Mucosa of gallbladder (tissue), 1 donor: ENCODE data around the gene ATP7A. TPM values are rescaled to one million over a fixed set of nuclear protein-coding genes. Genes with fewer than 3 reads are reported as not detected.
"Not testable (repeated sequence)": the region's sequence is repeated elsewhere in the genome, so short reads cannot be mapped to it uniquely, and the experiment has no call there.

Experiments
- DNase-seq: peaks from one replicate; pipeline ENCODE4 v3.0.0-alpha.2; 2020; ENCODE audit warnings: low spot score
- total RNA-seq: library from RNA; stranded (reverse); gene quantifications from one replicate; pipeline ENCODE4 v1.2.1, GENCODE V29; 2021
- donor health status: DM: no; HTN: no; CAD: no.

The ATP7A gene
- total RNA-seq: 9.6 TPM

DNA sequence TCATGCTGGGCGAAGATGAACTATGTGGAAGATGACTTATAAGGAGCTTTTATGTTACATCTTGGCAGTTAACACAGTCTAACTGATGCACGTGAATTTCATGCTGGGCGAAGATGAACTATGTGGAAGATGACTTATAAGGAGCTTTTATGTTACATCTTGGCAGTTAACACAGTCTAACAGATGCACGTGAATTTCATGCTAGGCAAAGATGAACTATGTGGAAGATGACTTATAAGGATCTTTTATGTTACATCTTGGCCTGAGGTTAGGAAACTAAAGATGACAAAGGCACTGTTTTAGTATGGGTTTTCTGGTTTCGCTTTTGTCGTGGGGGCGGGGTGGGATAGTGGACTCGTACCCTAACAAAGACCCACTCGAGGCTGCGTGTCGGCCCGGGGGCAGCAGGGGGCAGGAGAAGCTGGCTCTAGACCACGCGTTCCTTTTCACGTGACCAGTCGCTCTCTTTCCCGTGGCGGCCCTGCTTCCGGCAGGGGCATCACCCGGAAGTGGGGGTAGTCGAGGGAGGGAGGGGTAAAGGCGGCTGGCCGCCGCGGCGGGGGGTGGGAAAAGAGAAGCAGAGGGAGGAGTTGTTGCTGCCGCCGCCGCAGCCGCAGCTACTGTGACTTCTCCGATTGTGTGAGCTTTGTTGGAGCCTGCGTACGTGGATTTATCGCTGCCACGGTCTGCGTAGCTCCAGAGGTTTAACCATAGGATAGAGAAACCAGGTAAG lies at the start of gene ATP7A:
TSS of gene ATP7A (plus strand) at position 586 of the 733 bp plus-strand sequence. CDS start 60,949 bp downstream, outside the sequence.
- peak; percentile 88 for DNase-seq

DNA sequence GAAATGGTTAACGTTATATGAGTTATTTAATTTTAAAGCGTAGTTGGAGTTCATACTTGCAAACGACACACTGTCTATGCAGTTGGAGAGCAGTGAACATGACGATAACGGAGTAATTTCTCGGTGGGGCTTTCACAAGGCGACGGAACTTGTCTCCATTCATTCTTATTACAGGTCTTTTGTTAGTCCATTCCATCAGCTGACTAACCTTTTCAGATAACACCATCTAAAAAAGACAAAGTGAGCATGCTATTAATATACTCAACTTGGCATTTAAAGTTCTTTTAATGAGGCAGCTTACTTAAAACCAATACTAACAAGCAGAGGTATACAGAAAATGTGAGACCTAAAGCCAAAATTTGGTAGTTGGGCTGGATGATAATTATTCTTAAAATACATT lies 35.1 kb upstream of the ATP7A start:
- DNase-seq: no peak

DNA sequence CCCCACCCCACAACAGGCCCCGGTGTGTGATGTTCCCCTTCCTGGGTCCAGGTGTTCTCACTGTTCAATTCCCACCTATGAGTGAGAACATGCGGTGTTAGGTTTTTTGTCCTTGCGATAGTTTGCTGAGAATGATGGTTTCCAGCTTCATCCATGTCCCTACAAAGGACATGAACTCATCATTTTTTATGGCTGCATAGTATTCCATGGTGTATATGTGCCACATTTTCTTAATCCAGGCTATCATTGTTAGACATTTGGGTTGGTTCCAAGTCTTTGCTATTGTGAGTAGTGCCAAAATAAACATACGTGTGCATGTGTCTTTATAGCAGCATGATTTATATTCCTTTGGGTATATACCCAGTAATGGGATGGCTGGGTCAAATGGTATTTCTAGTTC lies 29.1 kb upstream of the ATP7A start:
- DNase-seq: not testable (repeated sequence)

DNA sequence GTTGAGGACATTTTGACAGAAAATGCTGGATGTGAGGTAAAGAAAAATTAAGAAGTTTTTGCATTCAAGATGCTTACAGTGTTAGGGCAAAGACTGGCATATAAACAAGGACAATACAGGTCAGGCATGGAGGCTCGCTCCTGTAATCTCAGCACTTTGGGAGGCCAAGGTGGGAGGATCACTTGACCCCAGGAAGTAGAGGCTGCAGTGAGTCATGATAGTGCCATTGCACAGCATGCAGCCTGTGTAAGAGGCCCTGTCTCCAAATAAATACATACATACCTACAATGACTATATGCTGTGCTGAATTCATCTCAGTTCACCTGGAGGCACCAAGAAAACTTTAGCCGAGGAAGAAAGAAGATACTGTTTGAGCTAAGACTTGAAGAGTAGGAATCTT lies 17.6 kb upstream of the ATP7A start:
- DNase-seq: no peak

DNA sequence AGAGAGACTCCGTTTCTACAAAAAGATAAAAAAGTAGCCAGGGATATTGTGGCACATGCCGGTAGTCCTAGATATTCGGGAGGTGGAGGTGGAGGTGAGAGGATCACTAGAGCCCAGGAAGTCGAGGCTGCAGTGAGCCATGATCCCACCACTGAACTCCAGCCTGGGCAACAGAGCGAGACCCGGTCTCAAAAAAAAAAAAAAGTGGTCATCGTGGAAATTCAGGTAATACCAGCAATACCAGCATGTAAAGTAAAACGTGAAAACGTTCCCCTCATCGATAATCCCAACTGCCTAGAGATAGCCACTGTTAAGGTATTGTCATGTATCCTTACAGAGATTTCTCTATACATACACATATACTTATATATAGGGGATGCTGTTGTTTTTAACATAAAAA lies 16.8 kb upstream of the ATP7A start:
- no peak for DNase-seq

DNA sequence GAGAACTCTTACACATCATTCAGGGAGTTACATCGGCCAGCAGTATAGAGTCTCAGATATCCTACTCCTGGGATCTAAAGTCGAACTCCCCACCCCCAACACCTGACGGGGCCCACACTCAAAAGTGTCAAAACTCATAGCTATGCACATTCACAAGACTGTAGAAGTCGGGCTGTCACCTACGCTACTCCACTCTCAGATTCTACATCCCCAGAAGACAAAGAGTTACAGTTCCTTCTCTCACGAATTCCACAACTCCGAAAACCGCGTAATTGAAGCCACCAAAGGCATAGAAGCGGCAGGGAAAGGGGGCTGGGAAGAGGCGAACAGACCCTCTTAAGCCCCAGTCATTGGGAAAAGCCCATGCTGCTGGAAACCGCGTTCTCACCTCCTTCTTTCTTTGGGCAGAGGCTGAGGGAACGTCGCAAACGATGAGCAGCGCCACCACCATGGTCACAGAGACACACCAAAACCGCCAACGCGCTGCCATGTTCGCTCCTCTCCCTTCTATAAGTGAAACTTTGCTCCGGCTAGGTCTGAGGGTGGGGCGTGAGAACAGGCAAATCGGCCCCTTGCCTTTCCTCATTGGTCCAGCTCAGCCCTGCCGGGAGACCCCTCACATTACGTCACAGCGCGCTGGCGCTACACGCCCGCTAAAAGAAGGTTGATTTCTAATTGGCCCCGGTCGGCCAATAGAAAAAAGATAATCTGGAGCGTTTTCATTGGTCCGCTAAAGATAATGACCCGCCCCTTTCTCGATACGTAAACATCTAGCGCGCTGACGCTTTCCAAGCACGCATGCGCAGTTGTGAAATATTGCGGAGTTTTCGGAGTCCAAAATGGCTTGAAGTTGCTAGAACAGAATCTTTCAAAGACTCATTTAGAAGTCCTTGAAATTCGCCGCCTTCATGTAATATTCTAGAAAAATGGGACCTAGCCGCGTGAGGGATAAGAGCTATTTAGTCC lies 15.3 kb upstream of the ATP7A start, which contains the start of gene MAGT1:
TSS of gene MAGT1 (minus strand) at position 515 of the 966 bp plus-strand sequence. CDS start at position 490, 25 bp downstream.
- peak; percentile 94 for DNase-seq

DNA sequence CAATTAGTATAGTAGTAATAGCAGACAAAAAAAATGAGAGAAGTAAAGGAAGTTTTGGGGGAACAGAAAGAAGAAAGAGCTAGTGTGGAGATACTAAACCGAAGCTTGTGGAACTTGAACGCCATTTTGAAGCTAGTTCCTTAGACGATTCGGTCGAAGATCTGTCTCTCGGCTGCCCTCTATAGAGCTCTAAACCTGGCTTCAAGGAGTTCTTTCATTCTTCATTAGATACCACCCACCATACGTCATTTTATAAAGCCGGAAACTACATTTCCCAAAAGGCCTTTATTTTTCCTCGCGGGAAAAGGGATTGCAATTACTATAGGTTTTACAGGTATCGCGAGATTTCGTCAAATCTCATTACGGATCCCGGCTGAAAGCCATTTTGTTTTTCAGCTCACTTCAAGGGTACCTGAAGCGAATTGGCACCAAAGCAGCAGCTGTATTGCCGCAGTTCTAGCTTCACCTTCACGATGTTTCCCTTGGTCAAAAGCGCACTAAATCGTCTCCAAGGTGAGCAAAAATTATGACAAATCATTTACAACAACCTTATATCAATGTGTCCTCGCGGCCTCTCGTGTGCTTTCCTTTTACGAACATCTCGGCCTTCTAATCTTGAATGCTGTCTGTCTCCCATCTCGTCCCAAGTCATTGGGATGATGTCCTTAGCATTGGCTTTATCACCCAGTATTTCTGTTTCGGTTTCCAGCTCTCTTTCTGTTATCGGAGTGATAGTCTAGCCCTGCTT lies 11.2 kb upstream of the ATP7A start, which contains the start of gene COX7B:
TSS of gene COX7B (plus strand) at position 388 of the 748 bp plus-strand sequence. CDS start at position 474, 86 bp downstream.
- DNase-seq: peak; percentile 83

DNA sequence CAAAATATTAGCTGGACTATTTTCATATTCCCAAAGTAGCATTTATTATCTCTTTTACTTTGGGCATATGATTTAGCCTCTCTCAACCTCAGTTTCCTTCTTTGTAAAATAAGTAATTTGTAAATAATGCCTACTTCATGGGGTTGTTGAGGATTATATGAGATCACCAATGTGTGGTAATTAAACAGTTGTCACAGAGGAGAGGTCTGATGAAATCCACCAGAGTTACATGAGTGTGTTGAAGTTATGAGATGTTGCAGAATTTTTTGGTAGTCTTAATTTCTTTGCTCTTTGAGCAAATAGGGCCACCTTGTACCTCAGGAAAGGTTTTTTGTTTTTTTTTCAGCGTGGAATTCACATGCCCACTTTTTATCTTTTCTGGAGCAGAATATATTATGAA lies 9.8 kb upstream of the ATP7A start:
- DNase-seq: no peak

DNA sequence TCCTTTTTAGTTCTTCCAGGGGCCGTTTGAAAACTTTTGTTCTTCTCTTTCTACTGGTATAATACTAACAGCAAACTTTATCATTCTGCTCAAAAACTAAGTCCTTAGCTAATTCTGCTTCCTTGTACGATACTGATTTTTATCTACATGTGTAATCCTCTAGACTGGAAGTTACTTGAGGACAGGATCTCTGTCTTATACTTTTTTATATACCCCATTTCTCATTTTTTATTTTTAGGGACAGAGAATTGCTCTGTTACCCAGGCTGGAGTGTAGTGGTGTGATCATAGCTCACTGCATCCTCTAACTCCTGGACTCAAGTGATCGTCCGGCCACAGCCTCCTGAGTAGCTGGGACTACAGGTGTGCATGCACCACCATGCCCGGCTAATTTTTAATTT lies 9.0 kb upstream of the ATP7A start:
- no peak for DNase-seq

DNA sequence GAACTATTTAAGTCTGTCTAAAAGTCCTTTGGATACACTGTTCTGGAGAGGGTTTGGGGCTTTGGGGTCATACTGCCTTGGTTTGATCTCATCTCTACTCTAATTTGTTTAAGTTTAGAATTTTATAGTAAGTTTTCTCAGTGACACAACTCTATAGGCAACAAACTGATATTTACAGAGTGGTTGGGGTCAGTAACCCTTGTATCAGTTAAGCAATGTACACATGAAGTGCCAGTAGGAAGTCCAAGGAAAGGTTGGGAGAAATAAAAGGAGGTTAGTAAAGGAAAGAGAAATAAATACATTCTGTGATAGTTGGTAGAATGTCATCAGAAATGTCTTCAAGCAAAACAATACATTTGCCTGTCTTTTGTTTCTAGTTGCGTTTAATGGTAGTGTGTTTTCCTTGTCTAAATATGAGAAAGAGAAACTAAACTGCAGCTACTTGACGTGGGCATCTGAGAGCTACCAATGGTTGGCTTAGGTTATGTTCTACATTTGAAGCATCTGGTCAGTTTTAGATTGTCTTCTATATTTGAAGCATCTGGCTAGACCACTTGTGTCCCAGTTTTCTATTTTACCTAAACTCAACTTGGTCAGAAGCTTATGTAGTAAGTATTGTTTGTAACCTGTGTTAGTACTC lies 6.9 kb downstream of the ATP7A start:
- DNase-seq: no peak

DNA sequence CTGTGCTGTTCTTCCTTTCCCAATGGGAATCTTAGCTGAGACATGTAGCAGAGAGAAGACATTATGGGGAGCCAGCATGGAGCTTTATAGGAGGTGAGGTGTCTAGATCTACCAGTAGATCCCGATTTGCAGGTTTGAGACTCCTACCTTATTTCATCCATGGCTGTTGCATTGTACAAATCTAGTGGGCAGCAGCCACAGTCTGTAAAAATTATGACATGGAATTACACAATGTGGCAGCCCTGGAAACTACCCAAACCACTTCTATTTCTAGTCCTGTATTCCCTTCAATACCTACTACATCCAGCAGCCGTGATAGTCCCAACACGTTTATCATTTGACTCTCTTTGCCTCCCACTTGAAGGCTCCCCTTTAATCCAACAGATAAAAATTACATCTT lies 8.1 kb downstream of the ATP7A start:
- no peak for DNase-seq

DNA sequence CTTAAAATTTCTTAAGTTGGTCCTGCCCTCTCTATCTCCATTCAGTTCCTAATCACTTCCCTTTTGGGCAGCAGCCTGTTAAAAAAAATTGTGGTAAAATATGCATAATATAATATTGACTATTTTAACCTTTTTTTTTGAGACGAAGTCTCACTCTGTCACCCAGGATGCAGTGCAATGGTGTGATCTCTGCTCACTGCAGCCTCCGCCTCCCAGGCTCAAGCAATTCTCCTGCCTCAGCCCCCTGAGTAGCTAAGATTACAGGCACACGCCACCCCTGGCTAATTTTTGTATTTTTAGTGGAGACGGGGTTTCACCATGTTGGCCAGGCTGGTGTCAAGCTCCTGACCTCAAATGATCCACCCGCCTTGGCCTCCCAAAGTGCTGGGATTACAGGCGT lies 8.9 kb downstream of the ATP7A start:
- not testable (repeated sequence) for DNase-seq

DNA sequence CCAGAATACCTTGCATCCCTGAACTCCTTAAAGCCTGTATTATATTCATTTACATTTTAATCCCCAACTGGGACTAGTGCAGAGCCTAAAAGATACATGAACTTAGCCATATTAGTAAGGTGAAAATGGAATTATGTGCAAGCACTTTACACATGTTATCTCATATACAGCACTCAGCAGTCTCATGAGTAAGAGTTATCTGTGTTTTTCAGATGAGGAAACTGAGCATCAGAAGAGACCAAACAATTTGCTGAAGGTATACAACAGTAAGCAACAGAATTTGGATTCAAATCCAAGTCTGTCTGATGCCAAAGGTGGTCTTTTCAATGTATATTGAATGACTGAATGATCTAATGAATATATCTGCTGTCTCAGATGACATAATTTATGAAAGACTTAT lies 12.3 kb downstream of the ATP7A start:
- DNase-seq: no peak

DNA sequence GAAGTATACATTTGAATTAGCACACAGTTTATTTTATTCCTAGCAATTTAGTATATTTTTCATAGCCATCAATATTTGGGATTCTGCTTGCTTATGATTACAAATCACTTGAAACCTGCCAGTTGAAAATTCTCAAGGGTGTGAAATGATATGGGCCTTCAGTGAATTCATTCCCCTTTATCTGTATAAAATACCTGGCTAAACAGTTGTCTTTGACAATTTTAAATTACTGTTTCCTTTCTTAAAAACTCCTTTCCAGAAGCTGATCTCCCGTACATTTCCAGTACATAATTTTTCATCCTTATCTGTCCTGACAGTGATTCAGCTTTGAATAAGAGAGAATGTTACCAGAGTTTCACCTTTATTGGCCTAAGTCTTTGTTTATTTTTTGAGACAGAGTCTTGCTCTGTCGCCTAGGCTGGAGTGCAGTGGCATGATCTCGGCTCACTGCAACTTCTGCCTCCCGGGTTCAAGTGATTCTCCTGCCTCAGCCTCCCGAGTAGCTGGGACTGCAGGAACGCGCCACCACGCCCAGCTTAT lies 13.9 kb downstream of the ATP7A start:
- no peak for DNase-seq

DNA sequence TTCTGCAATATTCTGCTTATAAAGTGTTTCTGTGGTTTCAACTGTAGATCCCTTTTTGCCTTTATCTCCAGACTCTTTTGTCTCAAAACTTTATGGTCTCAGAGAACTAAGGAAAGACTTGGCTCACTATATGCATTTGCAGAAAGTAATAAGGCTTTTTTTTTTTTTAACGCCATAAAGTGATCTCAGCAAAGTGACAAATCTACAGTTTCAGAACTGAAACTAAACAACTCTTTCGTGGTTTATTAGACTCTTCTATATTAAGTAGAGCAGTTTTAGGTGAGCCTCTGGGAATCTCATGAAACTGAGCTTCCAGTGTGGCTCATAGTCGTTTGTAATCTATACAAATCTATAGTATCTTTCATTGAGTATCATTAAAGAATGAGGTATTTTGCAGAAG lies 15.3 kb downstream of the ATP7A start:
- DNase-seq: no peak

DNA sequence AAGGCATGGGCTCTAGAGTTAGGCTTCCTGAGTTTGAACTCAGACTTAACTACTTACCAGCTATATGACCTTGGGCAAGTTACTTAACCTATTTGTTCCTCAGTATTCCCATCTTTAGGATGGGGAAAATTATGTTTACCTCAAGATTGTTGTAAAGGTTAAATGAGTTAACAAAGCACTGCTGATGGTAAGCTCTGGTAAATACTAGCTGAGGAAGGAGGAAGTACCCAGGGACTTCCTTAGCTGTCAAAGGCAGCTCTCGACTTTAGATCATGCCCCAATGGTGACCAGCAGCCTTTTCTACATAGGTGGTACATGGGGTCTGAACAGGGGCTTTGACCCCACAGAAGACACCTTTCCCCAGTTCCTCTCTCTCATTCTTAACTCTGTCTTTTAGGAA lies 20.1 kb downstream of the ATP7A start:
- DNase-seq: no peak

DNA sequence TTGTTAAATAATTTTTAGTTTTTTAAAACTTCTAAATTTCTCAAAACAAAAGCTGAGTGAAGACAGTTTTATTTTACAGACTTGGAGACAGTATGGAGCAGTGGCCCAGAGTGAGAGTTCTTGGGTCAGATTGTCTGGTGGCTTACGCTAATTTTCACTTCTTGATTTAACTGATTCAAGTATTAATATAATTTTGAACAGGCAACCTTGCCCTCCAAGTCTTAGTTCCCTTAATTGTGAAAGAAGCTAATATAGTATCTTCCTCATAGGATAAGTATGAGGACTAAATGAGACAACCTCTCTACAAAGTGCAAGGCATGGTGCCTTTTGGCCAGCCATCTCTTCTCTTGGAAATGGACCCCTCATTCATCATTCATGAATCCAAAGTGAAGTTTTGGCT lies 25.4 kb downstream of the ATP7A start:
- DNase-seq: no peak

DNA sequence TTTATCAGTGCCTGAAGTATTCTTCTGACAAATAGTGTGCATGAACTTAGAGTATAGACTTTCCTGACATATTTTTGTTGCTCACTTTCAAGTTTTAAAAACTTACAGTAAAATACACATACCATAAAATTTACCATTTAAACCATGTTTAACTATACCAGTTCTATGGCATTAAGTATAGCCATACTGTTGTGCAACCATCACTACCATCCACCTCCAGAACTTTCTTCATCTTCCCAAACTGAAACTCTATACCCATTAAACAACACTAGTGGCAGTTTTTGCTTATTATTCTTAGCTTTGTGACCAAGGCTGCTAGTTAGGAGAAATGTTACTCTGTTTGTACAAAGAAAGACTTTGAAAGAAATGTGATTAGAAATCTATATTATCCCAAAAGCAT lies 25.8 kb downstream of the ATP7A start:
- DNase-seq: no peak

DNA sequence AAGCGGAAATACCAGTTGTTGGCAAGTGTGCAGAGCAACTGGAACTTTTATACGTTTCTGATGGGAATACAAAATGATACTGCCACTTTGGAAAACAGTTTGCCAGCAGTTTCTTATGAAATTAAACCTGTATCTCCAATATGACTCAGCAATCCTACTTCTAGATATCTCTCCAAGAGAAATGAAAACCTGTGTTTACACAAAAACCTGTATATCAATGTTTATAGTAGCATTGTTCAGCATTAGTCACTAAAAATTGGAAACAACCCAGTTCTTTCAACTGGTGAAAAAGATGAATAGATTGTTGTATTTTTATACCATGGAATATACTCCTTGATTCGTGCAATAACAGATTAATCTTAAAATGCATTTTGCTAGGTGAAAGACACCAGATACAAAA lies 26.8 kb downstream of the ATP7A start:
- no peak for DNase-seq

DNA sequence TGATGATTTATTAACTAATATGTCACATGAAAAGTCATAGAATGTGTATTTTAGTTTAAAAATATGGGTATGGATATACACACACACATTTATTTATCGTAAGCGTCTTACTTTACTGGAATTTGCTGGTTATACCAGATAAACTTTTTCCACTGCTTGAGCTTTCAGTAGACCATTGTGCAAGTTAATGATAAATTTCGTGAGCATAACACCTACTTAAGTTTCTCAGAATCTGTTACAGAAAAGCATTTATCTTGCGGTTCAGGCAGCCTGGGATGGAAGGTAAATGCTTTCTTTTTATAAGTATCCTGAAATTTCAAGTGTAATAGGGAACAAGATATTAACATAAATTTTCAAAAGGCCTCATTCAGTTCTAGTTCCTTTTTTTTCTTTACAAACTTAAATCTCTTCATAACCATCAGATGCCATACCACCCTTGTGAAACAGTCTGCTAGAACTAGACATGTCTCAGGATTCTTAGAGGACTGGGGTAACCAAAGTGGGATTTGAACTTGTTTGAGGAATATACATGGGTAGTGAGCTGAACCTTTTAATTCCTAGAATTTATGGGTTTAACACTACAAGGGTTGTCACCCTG lies 27.7 kb downstream of the ATP7A start:
- no peak for DNase-seq

DNA sequence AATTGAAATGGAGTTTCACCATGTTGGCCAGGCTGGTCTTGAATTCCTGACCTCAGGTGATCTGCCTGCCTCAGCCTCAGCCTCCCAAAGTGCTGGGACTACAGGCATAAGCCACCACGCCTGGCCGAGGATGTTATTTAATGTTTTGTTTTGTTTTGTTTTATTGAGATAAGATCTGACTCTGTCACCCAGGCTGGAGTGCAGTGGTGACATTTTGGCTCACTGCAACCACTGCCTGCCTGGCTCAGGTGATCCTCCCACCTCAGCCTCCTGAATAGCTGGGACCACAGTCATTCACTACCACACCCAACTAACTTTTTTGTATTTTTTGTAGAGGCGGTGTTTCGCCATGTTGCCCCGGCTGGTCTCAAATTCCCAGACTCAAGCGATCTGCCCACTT lies 34.5 kb downstream of the ATP7A start:
- not testable (repeated sequence) for DNase-seq
